ENCODE results near the gene SFI1.

DNA sequence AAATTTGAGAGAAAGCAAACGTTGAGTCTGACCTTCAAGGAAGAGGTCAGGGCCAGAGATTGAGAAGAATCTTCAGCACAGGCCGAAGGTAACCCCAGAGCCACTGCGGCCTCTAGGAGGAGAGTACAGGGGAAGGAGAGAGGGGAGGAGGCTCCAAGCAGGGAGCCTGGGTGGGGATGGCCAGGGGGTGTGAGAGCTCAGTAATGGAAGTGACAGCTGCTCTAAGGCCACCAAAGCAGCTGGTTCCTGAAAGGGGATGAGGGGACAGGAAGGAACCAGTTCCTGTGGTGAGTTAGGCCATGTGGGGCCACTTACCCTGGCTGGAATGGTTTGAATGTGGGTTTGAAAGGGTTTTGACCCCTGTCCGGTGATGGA is 119.6 kb downstream of the SFI1 start:
- TF ChIP-seq, protein P1, sequence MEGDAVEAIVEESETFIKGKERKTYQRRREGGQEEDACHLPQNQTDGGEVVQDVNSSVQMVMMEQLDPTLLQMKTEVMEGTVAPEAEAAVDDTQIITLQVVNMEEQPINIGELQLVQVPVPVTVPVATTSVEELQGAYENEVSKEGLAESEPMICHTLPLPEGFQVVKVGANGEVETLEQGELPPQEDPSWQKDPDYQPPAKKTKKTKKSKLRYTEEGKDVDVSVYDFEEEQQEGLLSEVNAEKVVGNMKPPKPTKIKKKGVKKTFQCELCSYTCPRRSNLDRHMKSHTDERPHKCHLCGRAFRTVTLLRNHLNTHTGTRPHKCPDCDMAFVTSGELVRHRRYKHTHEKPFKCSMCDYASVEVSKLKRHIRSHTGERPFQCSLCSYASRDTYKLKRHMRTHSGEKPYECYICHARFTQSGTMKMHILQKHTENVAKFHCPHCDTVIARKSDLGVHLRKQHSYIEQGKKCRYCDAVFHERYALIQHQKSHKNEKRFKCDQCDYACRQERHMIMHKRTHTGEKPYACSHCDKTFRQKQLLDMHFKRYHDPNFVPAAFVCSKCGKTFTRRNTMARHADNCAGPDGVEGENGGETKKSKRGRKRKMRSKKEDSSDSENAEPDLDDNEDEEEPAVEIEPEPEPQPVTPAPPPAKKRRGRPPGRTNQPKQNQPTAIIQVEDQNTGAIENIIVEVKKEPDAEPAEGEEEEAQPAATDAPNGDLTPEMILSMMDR (IDR thresholded peaks at IDR 0.05 in 2 of 3, conservative IDR thresholded peaks at IDR 0.05 in 1 of 3; ENCODE audit: borderline replicate concordance in 1 of 3, insufficient read depth in 1 of 3, low read depth in 2 of 3, low read length in 2 of 3): no peak
- TF ChIP-seq, protein P2, sequence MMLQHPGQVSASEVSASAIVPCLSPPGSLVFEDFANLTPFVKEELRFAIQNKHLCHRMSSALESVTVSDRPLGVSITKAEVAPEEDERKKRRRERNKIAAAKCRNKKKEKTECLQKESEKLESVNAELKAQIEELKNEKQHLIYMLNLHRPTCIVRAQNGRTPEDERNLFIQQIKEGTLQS (IDR thresholded peaks at IDR 0.05): no peak
- TF ChIP-seq YY1 (IDR thresholded peaks at IDR 0.05; ENCODE audit: extremely low read depth, insufficient replicate concordance, low read depth, low read length) (no peak), POLR2A (IDR thresholded peaks at IDR 0.05; ENCODE audit: borderline replicate concordance, extremely low read depth, insufficient read depth, insufficient read length) (no peak), ZFX (IDR thresholded peaks at IDR 0.05) (no peak), ZNF274 (IDR thresholded peaks at IDR 0.05; ENCODE audit: low read depth, low read length) (no peak), EZH2phosphoT487 (IDR thresholded peaks at IDR 0.05; ENCODE audit: borderline replicate concordance) (no peak), EZH2 (IDR thresholded peaks at IDR 0.05) (no peak)
- TF ChIP-seq, protein P3, sequence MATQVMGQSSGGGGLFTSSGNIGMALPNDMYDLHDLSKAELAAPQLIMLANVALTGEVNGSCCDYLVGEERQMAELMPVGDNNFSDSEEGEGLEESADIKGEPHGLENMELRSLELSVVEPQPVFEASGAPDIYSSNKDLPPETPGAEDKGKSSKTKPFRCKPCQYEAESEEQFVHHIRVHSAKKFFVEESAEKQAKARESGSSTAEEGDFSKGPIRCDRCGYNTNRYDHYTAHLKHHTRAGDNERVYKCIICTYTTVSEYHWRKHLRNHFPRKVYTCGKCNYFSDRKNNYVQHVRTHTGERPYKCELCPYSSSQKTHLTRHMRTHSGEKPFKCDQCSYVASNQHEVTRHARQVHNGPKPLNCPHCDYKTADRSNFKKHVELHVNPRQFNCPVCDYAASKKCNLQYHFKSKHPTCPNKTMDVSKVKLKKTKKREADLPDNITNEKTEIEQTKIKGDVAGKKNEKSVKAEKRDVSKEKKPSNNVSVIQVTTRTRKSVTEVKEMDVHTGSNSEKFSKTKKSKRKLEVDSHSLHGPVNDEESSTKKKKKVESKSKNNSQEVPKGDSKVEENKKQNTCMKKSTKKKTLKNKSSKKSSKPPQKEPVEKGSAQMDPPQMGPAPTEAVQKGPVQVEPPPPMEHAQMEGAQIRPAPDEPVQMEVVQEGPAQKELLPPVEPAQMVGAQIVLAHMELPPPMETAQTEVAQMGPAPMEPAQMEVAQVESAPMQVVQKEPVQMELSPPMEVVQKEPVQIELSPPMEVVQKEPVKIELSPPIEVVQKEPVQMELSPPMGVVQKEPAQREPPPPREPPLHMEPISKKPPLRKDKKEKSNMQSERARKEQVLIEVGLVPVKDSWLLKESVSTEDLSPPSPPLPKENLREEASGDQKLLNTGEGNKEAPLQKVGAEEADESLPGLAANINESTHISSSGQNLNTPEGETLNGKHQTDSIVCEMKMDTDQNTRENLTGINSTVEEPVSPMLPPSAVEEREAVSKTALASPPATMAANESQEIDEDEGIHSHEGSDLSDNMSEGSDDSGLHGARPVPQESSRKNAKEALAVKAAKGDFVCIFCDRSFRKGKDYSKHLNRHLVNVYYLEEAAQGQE (IDR thresholded peaks at IDR 0.05; ENCODE audit: low read depth): no peak

All from HCT116 (cell line).